Hepatocyte (in vitro differentiated cells): Measurements from ENCODE around the gene RNF224. TPM values are rescaled to one million over a fixed set of nuclear protein-coding genes. Genes with fewer than 3 reads are reported as not detected.

Source experiments
- DNase-seq: peaks from one replicate; pipeline ENCODE4 v3.0.0-alpha.2; 2016; ENCODE audit warnings: low spot score
- H2AFZ ChIP-seq: fragments of 200-600 bp; sonication (generic); 2 replicates; pipeline ENCODE4 v1.6.0; 2016; ENCODE audit warnings: antibody characterized with exemption, mild to moderate bottlenecking
- H3K27ac ChIP-seq: fragments of 200-600 bp; sonication (generic); 2 replicates; pipeline ENCODE4 v1.5.1; 2016; ENCODE audit warnings: mild to moderate bottlenecking
- H3K27me3 ChIP-seq: fragments of 200-600 bp; sonication (generic); 2 replicates; pipeline ENCODE4 v1.6.1; 2016
- H3K36me3 ChIP-seq: fragments of 200-600 bp; sonication (generic); replicated peaks from 2 replicates; pipeline ENCODE4 v1.5.1; 2016; ENCODE audit warnings: low read depth; ENCODE audit not compliant: insufficient read depth
- H3K4me1 ChIP-seq: fragments of 200-600 bp; sonication (generic); 2 replicates; pipeline ENCODE4 v1.5.1; 2016; ENCODE audit warnings: mild to moderate bottlenecking, moderate library complexity; ENCODE audit not compliant: insufficient read depth
- H3K4me2 ChIP-seq: fragments of 200-600 bp; sonication (generic); 2 replicates; pipeline ENCODE4 v1.6.0; 2016
- H3K4me3 ChIP-seq: fragments of 200-600 bp; sonication (generic); 2 replicates; pipeline ENCODE4 v1.5.1; 2016; ENCODE audit warnings: mild to moderate bottlenecking
- H3K79me2 ChIP-seq: fragments of 200-600 bp; sonication (generic); 2 replicates; pipeline ENCODE4 v1.6.0; 2017; ENCODE audit warnings: mild to moderate bottlenecking
- H3K9me2 ChIP-seq: fragments of 200-600 bp; sonication (generic); replicated peaks from 2 replicates; pipeline ENCODE4 v1.6.0; 2017; ENCODE audit warnings: mild to moderate bottlenecking; ENCODE audit not compliant: insufficient read depth
- H3K9me3 ChIP-seq: fragments of 200-600 bp; sonication (generic); 2 replicates; pipeline ENCODE4 v1.5.1; 2016; ENCODE audit warnings: low read depth, mild to moderate bottlenecking
- H4K20me1 ChIP-seq: fragments of 200-600 bp; sonication (generic); 2 replicates; pipeline ENCODE4 v1.6.0; 2016; ENCODE audit warnings: mild to moderate bottlenecking; ENCODE audit not compliant: insufficient read depth, poor library complexity, severe bottlenecking
- CTCF ChIP-seq: fragments of 200-600 bp; sonication (generic); IDR thresholded peaks from 2 replicates; pipeline ENCODE4 v1.5.1; 2016; ENCODE audit warnings: antibody characterized with exemption, mild to moderate bottlenecking; ENCODE audit not compliant: poor library complexity
- EZH2 ChIP-seq: fragments of 200-600 bp; sonication (generic); IDR thresholded peaks from 2 replicates; pipeline ENCODE4 v1.6.1; 2016; ENCODE audit warnings: antibody characterized with exemption, mild to moderate bottlenecking, borderline replicate concordance
- EZH2phosphoT487 ChIP-seq: fragments of 200-600 bp; sonication (generic); IDR thresholded peaks from one replicate; pipeline ENCODE4 v1.6.1; 2018; ENCODE audit warnings: antibody characterized with exemption, mild to moderate bottlenecking, low read depth, moderate library complexity; ENCODE audit not compliant: unreplicated experiment, severe bottlenecking
- WGBS: methylation state at CpG from one replicate; pipeline ENCODE4 v1.1.6; 2016; ENCODE audit warnings: low lambda C conversion rate; ENCODE audit errors: missing lambda C conversion rate; 5-methylcytosine and 5-hydroxymethylcytosine counted together
- polyA plus RNA-seq: library from polyadenylated mRNA; unstranded; fragments of >200 nt; fragmentation: Nextera tagmentation; extraction: Ambion mirVana; gene quantifications from 2 replicates; pipeline ENCODE4 v1.2.1, GENCODE V29; 2016
- total RNA-seq: library from RNA; depleted of rRNA; stranded (reverse); fragments of >200 nt; gene quantifications from 2 replicates; pipeline ENCODE4 v1.2.3, GENCODE V29; 2014

Gene RNF224
- total and polyA plus RNA-seq, 2 experiments from 2014 or later, result 1.1 to 1.4 TPM

- H3K27me3 ChIP-seq, result no peaks in the 10 kb centered on the region
- no peaks in the 10 kb centered on the region for H4K20me1 ChIP-seq
- no peaks in the 10 kb centered on the region for H3K9me3 ChIP-seq
- no peak overlapping the region for H3K4me3 ChIP-seq
- H3K4me2 ChIP-seq, result no peak overlapping the region
- no peaks in the 10 kb centered on the region for H3K9me2 ChIP-seq
- no peak overlapping the region for H3K27ac ChIP-seq
- DNase-seq, result no peak
- no peaks in the 10 kb centered on the region for H3K79me2 ChIP-seq
- H3K36me3 ChIP-seq, result no peaks in the 10 kb centered on the region
- no peaks in the 10 kb centered on the region for H3K4me1 ChIP-seq
- no peak for TF ChIP-seq EZH2phosphoT487
- TF ChIP-seq EZH2, result no peak
- no peak for TF ChIP-seq CTCF
- 95% methylated on average over 27 of the region's 34 CpGs for WGBS
- H2AFZ ChIP-seq, result no peak overlapping the region
Observed at GRCh38 chr9:137266585-137267453, 39.5 kb downstream of the RNF224 start.

GRCh38 chr9:137267933-137268355 lies 40.6 kb downstream of the RNF224 start:
- H3K9me3 ChIP-seq, result no peaks in the 10 kb centered on the region
- no peaks in the 10 kb centered on the region for H3K4me1 ChIP-seq
- no peak for TF ChIP-seq EZH2phosphoT487
- TF ChIP-seq CTCF, result no peak
- no peak for TF ChIP-seq EZH2
- H3K9me2 ChIP-seq, result no peaks in the 10 kb centered on the region
- H4K20me1 ChIP-seq, result no peaks in the 10 kb centered on the region
- no peak overlapping the region for H2AFZ ChIP-seq
- no peak overlapping the region for H3K4me3 ChIP-seq
- no peak overlapping the region for H3K4me2 ChIP-seq
- 94% methylated on average over 6 of the region's 6 CpGs for WGBS
- H3K79me2 ChIP-seq, result no peaks in the 10 kb centered on the region
- H3K27ac ChIP-seq, result no peak overlapping the region
- no peaks in the 10 kb centered on the region for H3K27me3 ChIP-seq
- DNase-seq, result no peak
- no peaks in the 10 kb centered on the region for H3K36me3 ChIP-seq

GRCh38 chr9:137268538-137269201 lies 41.4 kb downstream of the RNF224 start:
- no peaks in the 10 kb centered on the region for H3K9me3 ChIP-seq
- no peak overlapping the region for H3K4me2 ChIP-seq
- no peak overlapping the region for H2AFZ ChIP-seq
- no peak for TF ChIP-seq CTCF
- TF ChIP-seq EZH2phosphoT487, result no peak
- TF ChIP-seq EZH2, result no peak
- no peaks in the 10 kb centered on the region for H3K27me3 ChIP-seq
- no peaks in the 10 kb centered on the region for H3K4me1 ChIP-seq
- WGBS, result 88% methylated on average over 19 of the region's 19 CpGs
- H4K20me1 ChIP-seq, result no peaks in the 10 kb centered on the region
- no peaks in the 10 kb centered on the region for H3K36me3 ChIP-seq
- no peak for DNase-seq
- no peaks in the 10 kb centered on the region for H3K9me2 ChIP-seq
- H3K79me2 ChIP-seq, result no peaks in the 10 kb centered on the region
- no peak overlapping the region for H3K27ac ChIP-seq
- no peak overlapping the region for H3K4me3 ChIP-seq
